Neural cell (in vitro differentiated cells): ENCODE results near the gene PTPRK.

ENCODE experiments used
- EP300 ChIP-seq: fragments of 450-650 bp; conservative IDR thresholded peaks from 2 replicates; pipeline ENCODE4 v1.6.1; 2014; ENCODE audit warnings: antibody characterized with exemption, mild to moderate bottlenecking, moderate library complexity; ENCODE audit not compliant: poor library complexity, severe bottlenecking
- EZH2 ChIP-seq: fragments of 200-600, 300-800 bp; shearing (Covaris generic), sonication (generic); IDR thresholded peaks from 2 replicates; pipeline ENCODE4 v1.6.1; 2014; ENCODE audit warnings: antibody characterized with exemption, low read length, borderline replicate concordance, mild to moderate bottlenecking; ENCODE audit not compliant: insufficient read depth, poor library complexity, severe bottlenecking
- MXI1 ChIP-seq: fragments of 450-650 bp; conservative IDR thresholded peaks from 2 replicates; pipeline ENCODE4 v1.6.1; 2014; ENCODE audit warnings: antibody characterized with exemption, mild to moderate bottlenecking; ENCODE audit not compliant: poor library complexity, severe bottlenecking
- POLR2AphosphoS5 ChIP-seq: IDR thresholded peaks from 2 replicates; pipeline ENCODE4 v1.6.1; 2012
- SMC3 ChIP-seq: fragments of 450-650 bp; conservative IDR thresholded peaks from 2 replicates; pipeline ENCODE4 v1.6.1; 2014; ENCODE audit warnings: antibody characterized with exemption, mild to moderate bottlenecking, moderate library complexity; ENCODE audit not compliant: poor library complexity
- TAF1 ChIP-seq: IDR thresholded peaks from 2 replicates; pipeline ENCODE4 v1.6.1; 2012; ENCODE audit warnings: low read depth
- TF ChIP-seq, protein P1 (sequence below): fragments of 450-650 bp; IDR thresholded peaks from 2 replicates; pipeline ENCODE4 v1.5.1; 2014; ENCODE audit warnings: antibody characterized with exemption, mild to moderate bottlenecking, moderate library complexity; ENCODE audit not compliant: poor library complexity, severe bottlenecking
- TF ChIP-seq, protein P2 (sequence below): IDR thresholded peaks from 2 replicates; pipeline ENCODE4 v1.6.1; 2012; ENCODE audit warnings: borderline replicate concordance

DNA sequence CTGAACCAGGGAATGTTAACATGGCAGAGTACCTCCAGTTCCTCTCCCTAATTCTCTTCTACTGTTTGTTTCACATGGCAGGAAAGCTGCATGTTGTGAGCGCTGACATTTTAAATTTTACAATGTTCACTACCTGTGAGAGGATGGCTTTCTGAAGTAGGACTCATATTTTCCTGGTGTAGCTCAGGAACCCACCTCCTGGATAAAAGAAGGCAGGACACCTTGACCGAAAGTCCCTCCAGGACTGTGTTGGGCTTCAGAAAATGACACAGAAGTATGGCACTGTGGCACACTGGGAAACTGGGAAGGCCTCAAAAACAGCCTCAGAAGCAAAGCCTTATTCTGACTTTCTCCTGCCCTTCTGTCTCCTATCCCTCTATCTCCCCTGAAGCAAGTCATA is 33.3 kb downstream of the PTPRK start:
- TF ChIP-seq, protein P1, sequence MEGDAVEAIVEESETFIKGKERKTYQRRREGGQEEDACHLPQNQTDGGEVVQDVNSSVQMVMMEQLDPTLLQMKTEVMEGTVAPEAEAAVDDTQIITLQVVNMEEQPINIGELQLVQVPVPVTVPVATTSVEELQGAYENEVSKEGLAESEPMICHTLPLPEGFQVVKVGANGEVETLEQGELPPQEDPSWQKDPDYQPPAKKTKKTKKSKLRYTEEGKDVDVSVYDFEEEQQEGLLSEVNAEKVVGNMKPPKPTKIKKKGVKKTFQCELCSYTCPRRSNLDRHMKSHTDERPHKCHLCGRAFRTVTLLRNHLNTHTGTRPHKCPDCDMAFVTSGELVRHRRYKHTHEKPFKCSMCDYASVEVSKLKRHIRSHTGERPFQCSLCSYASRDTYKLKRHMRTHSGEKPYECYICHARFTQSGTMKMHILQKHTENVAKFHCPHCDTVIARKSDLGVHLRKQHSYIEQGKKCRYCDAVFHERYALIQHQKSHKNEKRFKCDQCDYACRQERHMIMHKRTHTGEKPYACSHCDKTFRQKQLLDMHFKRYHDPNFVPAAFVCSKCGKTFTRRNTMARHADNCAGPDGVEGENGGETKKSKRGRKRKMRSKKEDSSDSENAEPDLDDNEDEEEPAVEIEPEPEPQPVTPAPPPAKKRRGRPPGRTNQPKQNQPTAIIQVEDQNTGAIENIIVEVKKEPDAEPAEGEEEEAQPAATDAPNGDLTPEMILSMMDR: no peak
- TF ChIP-seq, protein P2, sequence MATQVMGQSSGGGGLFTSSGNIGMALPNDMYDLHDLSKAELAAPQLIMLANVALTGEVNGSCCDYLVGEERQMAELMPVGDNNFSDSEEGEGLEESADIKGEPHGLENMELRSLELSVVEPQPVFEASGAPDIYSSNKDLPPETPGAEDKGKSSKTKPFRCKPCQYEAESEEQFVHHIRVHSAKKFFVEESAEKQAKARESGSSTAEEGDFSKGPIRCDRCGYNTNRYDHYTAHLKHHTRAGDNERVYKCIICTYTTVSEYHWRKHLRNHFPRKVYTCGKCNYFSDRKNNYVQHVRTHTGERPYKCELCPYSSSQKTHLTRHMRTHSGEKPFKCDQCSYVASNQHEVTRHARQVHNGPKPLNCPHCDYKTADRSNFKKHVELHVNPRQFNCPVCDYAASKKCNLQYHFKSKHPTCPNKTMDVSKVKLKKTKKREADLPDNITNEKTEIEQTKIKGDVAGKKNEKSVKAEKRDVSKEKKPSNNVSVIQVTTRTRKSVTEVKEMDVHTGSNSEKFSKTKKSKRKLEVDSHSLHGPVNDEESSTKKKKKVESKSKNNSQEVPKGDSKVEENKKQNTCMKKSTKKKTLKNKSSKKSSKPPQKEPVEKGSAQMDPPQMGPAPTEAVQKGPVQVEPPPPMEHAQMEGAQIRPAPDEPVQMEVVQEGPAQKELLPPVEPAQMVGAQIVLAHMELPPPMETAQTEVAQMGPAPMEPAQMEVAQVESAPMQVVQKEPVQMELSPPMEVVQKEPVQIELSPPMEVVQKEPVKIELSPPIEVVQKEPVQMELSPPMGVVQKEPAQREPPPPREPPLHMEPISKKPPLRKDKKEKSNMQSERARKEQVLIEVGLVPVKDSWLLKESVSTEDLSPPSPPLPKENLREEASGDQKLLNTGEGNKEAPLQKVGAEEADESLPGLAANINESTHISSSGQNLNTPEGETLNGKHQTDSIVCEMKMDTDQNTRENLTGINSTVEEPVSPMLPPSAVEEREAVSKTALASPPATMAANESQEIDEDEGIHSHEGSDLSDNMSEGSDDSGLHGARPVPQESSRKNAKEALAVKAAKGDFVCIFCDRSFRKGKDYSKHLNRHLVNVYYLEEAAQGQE: no peak
- TF ChIP-seq SMC3: no peak
- no peak for TF ChIP-seq POLR2AphosphoS5
- no peak for TF ChIP-seq MXI1
- no peak for TF ChIP-seq EP300
- TF ChIP-seq EZH2: no peak
- no peak for TF ChIP-seq TAF1
